Measurements from ENCODE around the gene DTWD1. TPM values are rescaled to one million over a fixed set of nuclear protein-coding genes. Genes with fewer than 3 reads are reported as not detected.
"Not testable (repeated sequence)": the region's sequence is repeated elsewhere in the genome, so short reads cannot be mapped to it uniquely, and the experiment has no call there.

Gene DTWD1
- total and polyA plus RNA-seq, 9 of the 15 experiments (the other 6 are each of a cell fraction or from before 2014, with no cell fraction given) = 23.1 to 76.4 (median 36.5) TPM

DNA sequence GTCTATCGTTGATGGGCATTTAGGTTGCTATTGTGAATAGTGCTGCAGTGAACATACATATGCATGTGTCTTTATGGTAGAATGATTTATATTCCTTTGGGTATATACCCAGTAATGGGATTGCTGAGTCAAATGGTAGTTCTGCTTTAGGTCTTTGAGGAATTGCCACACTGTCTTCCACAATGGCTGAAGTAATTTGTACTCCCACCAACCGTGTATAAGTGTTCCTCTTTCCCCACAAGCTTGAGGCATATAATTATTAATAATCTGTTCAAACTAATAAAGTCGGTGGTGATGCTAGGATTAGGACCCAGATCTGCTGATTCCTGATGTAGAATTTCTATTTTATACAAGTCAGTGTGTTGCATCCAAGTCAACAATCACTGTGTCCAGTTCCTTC, 45.6 kb downstream of the DTWD1 start:
- H3K4me1 ChIP-seq (replicated peaks in 1 of 2; ENCODE audit: control insufficient read depth in 2 of 2, insufficient read depth in 2 of 2, low read length in 2 of 2); BruUV-seq (replicated peaks); DNase-seq (ENCODE audit: extremely low read depth in 1 of 4, low spot score in 3 of 4); FAIRE-seq; H3K9me1 ChIP-seq (ENCODE audit: control insufficient read depth, insufficient read depth, low read length); H3K79me2 ChIP-seq (ENCODE audit: control insufficient read depth, insufficient read depth, low read length); H3K4me2 ChIP-seq (ENCODE audit: insufficient read depth, low read length); intact Hi-C loops (cut with micrococcal nuclease); CTCF ChIA-PET (ENCODE audit: low intra/inter-chr PET ratio); POLR2A ChIA-PET; H3K9me3 ChIP-seq (replicated peaks; ENCODE audit: control insufficient read depth, insufficient read depth, low read depth, low read length); H3K9ac ChIP-seq (ENCODE audit: insufficient read depth in 1 of 2, low read depth in 2 of 2, low read length in 2 of 2); H2AFZ ChIP-seq (ENCODE audit: low read depth, low read length); H3K27me3 ChIP-seq (ENCODE audit: control insufficient read depth in 2 of 2, insufficient read depth in 2 of 2, low read length in 2 of 2); H4K20me1 ChIP-seq (replicated peaks; ENCODE audit: control insufficient read depth, insufficient read depth, low read length); in situ Hi-C loops (cut with MboI); ATAC-seq; H3K27ac ChIP-seq (ENCODE audit: extremely low read depth, low read depth, low read length); H3K4me3 ChIP-seq; H3K36me3 ChIP-seq (ENCODE audit: control insufficient read depth, insufficient read depth, low read length): not testable (repeated sequence)
- WGBS (ENCODE audit: insufficient coverage, low coverage, missing lambda C conversion rate) = 2% methylated on average over 3 of the region's 3 CpGs

DNA sequence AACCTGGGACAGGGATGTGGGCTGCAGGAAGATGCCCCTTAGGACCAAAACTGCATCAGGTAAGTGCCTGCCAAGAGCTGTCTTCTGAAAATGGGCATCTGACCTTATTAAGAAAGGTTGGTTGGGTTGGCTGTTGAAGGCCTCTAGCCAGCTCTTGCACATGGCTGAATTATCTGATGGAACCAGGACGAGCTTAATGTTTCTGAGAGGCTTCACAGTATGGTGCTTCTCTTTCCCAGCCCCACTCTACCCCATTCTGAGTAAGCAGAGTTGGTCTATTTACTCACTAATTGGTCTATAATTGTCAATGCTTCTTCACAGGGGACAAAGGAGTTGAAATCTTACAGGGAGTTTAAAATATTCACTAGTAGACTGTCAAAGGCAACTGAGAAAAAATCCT, 48.4 kb downstream of the DTWD1 start:
- Histone ChIP-seq H3K4me2 (ENCODE audit: insufficient read depth, low read length) (no peak overlapping the region), H3K27ac (ENCODE audit: extremely low read depth, low read depth, low read length) (no peak overlapping the region), H3K9ac (ENCODE audit: insufficient read depth in 1 of 2, low read depth in 2 of 2, low read length in 2 of 2) (no peak overlapping the region), H2AFZ (ENCODE audit: low read depth, low read length) (no peak overlapping the region), H3K4me1 (replicated peaks in 1 of 2; ENCODE audit: control insufficient read depth in 2 of 2, insufficient read depth in 2 of 2, low read length in 2 of 2) (no peaks in the 10 kb centered on the region), H4K20me1 (replicated peaks; ENCODE audit: control insufficient read depth, insufficient read depth, low read length) (no peaks in the 10 kb centered on the region), H3K79me2 (ENCODE audit: control insufficient read depth, insufficient read depth, low read length) (no peaks in the 10 kb centered on the region), H3K36me3 (ENCODE audit: control insufficient read depth, insufficient read depth, low read length) (no peaks in the 10 kb centered on the region), H3K27me3 (ENCODE audit: control insufficient read depth in 2 of 2, insufficient read depth in 2 of 2, low read length in 2 of 2) (no peaks in the 10 kb centered on the region), H3K4me3 (no peak overlapping the region), H3K9me1 (ENCODE audit: control insufficient read depth, insufficient read depth, low read length) (no peaks in the 10 kb centered on the region), H3K9me3 (replicated peaks; ENCODE audit: control insufficient read depth, insufficient read depth, low read depth, low read length) (no peaks in the 10 kb centered on the region)
- ChIA-PET POLR2A (no interaction called here), CTCF (ENCODE audit: low intra/inter-chr PET ratio) (no interaction called here)
- intact Hi-C loops (cut with micrococcal nuclease) (no loop called here), in situ Hi-C loops (cut with MboI) (no loop called here)
- TF ChIP-seq GATAD2A (IDR thresholded peaks at IDR 0.05) (no peak), BDP1 (IDR thresholded peaks at IDR 0.05; ENCODE audit: insufficient read depth, insufficient read length) (no peak), ZNF695 (CRISPR knock-in tag; IDR thresholded peaks at IDR 0.05) (no peak), CREB1 (IDR thresholded peaks at IDR 0.05) (no peak), CREB1 (CRISPR knock-in tag; IDR thresholded peaks at IDR 0.05) (no peak)
- BruUV-seq (replicated peaks) = no TSS peak
- WGBS (ENCODE audit: insufficient coverage, low coverage, missing lambda C conversion rate) = 0% methylated on average over 1 of the region's 1 CpG
- no peak for DNase-seq (ENCODE audit: extremely low read depth in 1 of 4, low spot score in 3 of 4)
- ATAC-seq = no peak
- no peak for FAIRE-seq
